ENCODE measurements around the gene ETV7. TPM values are rescaled to one million over a fixed set of nuclear protein-coding genes. Genes with fewer than 3 reads are reported as not detected.

Gene ETV7
- total and polyA plus RNA-seq, 3 experiments from 2014 or later = 0.61 to 2.4 (median 0.78) TPM

GRCh38 chr6:36361071-36361470 lies 26.4 kb downstream of the ETV7 start:
- CTCF ChIA-PET = interaction anchor here (1.0 to 6.7 kb wide), 6 partner anchors 9 to 334 kb away, joined by 3 to 40 read pairs (median 4); partner anchors contain the start of genes BNIP5 and MAPK14
- H3K27me3 Mint-ChIP-seq = peaks cover 2 to 3% of the 10 kb centered on the region in 2 donors
- H3K4me3 Mint-ChIP-seq = no peak overlapping the region
- Histone ChIP-seq H3K36me3 (ENCODE audit: insufficient read depth, low read length) (no peaks in the 10 kb centered on the region), H3K9me3 (ENCODE audit: low read length) (no peaks in the 10 kb centered on the region), H3K4me3 (ENCODE audit: low read length) (no peak overlapping the region), H3K27me3 (ENCODE audit: insufficient read depth, low read length, poor library complexity, severe bottlenecking) (no peaks in the 10 kb centered on the region), H3K27ac (ENCODE audit: low read depth, low read length) (no peak overlapping the region), H3K4me1 (ENCODE audit: insufficient read depth, low read length) (peaks cover 3% of the 10 kb centered on the region)
- H3K27ac Mint-ChIP-seq = no peak overlapping the region
- H3K9me3 Mint-ChIP-seq = no peaks in the 10 kb centered on the region
- POLR2A ChIA-PET = no interaction called here
- no peak for DNase-seq
- H3K36me3 Mint-ChIP-seq = no peaks in the 10 kb centered on the region
- H3K4me1 Mint-ChIP-seq = peaks cover 15 to 29% (median 16%) of the 10 kb centered on the region in 3 donors

GRCh38 chr6:36360241-36361054 lies 27.0 kb downstream of the ETV7 start:
- POLR2A ChIA-PET = no interaction called here

GRCh38 chr6:36358226-36358915 lies 29.1 kb downstream of the ETV7 start:
- peaks cover 3 to 7% of the 10 kb centered on the region in 2 donors for H3K27me3 Mint-ChIP-seq
- H3K4me3 Mint-ChIP-seq = no peak overlapping the region
- peak overlapping the region in 4 of 8 donors; percentile 19 to 83 (median 66) for H3K27ac Mint-ChIP-seq
- no peaks in the 10 kb centered on the region for H3K9me3 Mint-ChIP-seq
- CTCF ChIA-PET = interaction anchor here (1.4 to 6.7 kb wide), 4 partner anchors 13 to 331 kb away, joined by 3 to 40 read pairs (median 12); partner anchors contain the start of gene MAPK14
- H3K36me3 ChIP-seq (ENCODE audit: insufficient read depth, low read length) = no peaks in the 10 kb centered on the region
- POLR2A ChIA-PET = no interaction called here
- peaks cover 0 to 3% (median 2%) of the 10 kb centered on the region in 3 donors for H3K36me3 Mint-ChIP-seq
- H3K4me3 ChIP-seq (ENCODE audit: low read length) = no peak overlapping the region
- H3K27ac ChIP-seq (ENCODE audit: low read depth, low read length) = no peak overlapping the region
- H3K4me1 Mint-ChIP-seq = peaks cover 15 to 29% (median 16%) of the 10 kb centered on the region in 3 donors
- peaks cover 3% of the 10 kb centered on the region for H3K4me1 ChIP-seq (ENCODE audit: insufficient read depth, low read length)
- DNase-seq = no peak
- no peaks in the 10 kb centered on the region for H3K27me3 ChIP-seq (ENCODE audit: insufficient read depth, low read length, poor library complexity, severe bottlenecking)
- no peaks in the 10 kb centered on the region for H3K9me3 ChIP-seq (ENCODE audit: low read length)

More at GRCh38 chr6:36360241-36361054, 27.0 kb downstream of the ETV7 start:
- H3K36me3 Mint-ChIP-seq = no peaks in the 10 kb centered on the region
- H3K27ac Mint-ChIP-seq = peak overlapping the region in 1 of 8 donors; percentile 42
- no peaks in the 10 kb centered on the region for H3K9me3 Mint-ChIP-seq
- no peaks in the 10 kb centered on the region for H3K9me3 ChIP-seq (ENCODE audit: low read length)
- H3K4me3 Mint-ChIP-seq = no peak overlapping the region
- H3K4me1 Mint-ChIP-seq = peaks cover 15 to 29% (median 16%) of the 10 kb centered on the region in 3 donors
- peaks cover 3% of the 10 kb centered on the region for H3K4me1 ChIP-seq (ENCODE audit: insufficient read depth, low read length)
- peak; percentile 48 to 79 (median 58) for DNase-seq
- no peaks in the 10 kb centered on the region for H3K36me3 ChIP-seq (ENCODE audit: insufficient read depth, low read length)
- CTCF ChIA-PET = interaction anchor here (0.7 to 6.7 kb wide), 14 partner anchors 9 to 333 kb away, joined by 3 to 40 read pairs (median 3); partner anchors contain the start of genes BNIP5 and MAPK14
- H3K4me3 ChIP-seq (ENCODE audit: low read length) = no peak overlapping the region
- no peaks in the 10 kb centered on the region for H3K27me3 ChIP-seq (ENCODE audit: insufficient read depth, low read length, poor library complexity, severe bottlenecking)
- H3K27ac ChIP-seq (ENCODE audit: low read depth, low read length) = no peak overlapping the region
- H3K27me3 Mint-ChIP-seq = peaks cover 2 to 3% of the 10 kb centered on the region in 2 donors

GRCh38 chr6:36357872-36358225 lies 29.6 kb downstream of the ETV7 start:
- peak in 1 of 5 donors; percentile 36 for DNase-seq
- ChIA-PET POLR2A (no interaction called here), CTCF (interaction anchor here (1.4 to 6.7 kb wide), 4 partner anchors 12 to 331 kb away, joined by 3 to 40 read pairs (median 12); partner anchors contain the start of gene MAPK14)

GRCh38 chr6:36355819-36356218 lies 31.6 kb downstream of the ETV7 start:
- H3K36me3 ChIP-seq (ENCODE audit: insufficient read depth, low read length) = no peaks in the 10 kb centered on the region
- ChIA-PET POLR2A (no interaction called here), CTCF (interaction anchor here (3.2 kb wide), 1 partner anchor 14 kb away, joined by 16 read pairs; no protein-coding TSS in a partner anchor)
- peaks cover 3 to 7% of the 10 kb centered on the region in 2 donors for H3K27me3 Mint-ChIP-seq
- H3K4me3 Mint-ChIP-seq = no peak overlapping the region
- no peak for DNase-seq
- H3K9me3 ChIP-seq (ENCODE audit: low read length) = no peaks in the 10 kb centered on the region
- peaks cover 0 to 3% (median 2%) of the 10 kb centered on the region in 3 donors for H3K36me3 Mint-ChIP-seq
- peaks cover 0 to 3% (median 0%) of the 10 kb centered on the region in 5 donors for H3K9me3 Mint-ChIP-seq
- no peaks in the 10 kb centered on the region for H3K27me3 ChIP-seq (ENCODE audit: insufficient read depth, low read length, poor library complexity, severe bottlenecking)
- no peak overlapping the region for H3K4me3 ChIP-seq (ENCODE audit: low read length)
- H3K4me1 ChIP-seq (ENCODE audit: insufficient read depth, low read length) = peaks cover 3% of the 10 kb centered on the region
- H3K4me1 Mint-ChIP-seq = peaks cover 15 to 27% (median 15%) of the 10 kb centered on the region in 3 donors
- no peak overlapping the region for H3K27ac ChIP-seq (ENCODE audit: low read depth, low read length)
- no peak overlapping the region for H3K27ac Mint-ChIP-seq

More at GRCh38 chr6:36357872-36358225, 29.6 kb downstream of the ETV7 start:
- H3K27ac ChIP-seq (ENCODE audit: low read depth, low read length) = no peak overlapping the region
- H3K4me1 ChIP-seq (ENCODE audit: insufficient read depth, low read length) = peaks cover 3% of the 10 kb centered on the region
- no peak overlapping the region for H3K4me3 ChIP-seq (ENCODE audit: low read length)
- Mint-ChIP-seq H3K27me3 (peaks cover 3 to 7% of the 10 kb centered on the region in 2 donors), H3K27ac (peak overlapping the region in 4 of 8 donors; percentile 19 to 83 (median 66)), H3K9me3 (peaks cover 0 to 2% (median 0%) of the 10 kb centered on the region in 5 donors), H3K36me3 (peaks cover 0 to 3% (median 2%) of the 10 kb centered on the region in 3 donors), H3K4me3 (no peak overlapping the region), H3K4me1 (peaks cover 15 to 29% (median 16%) of the 10 kb centered on the region in 3 donors)
- H3K36me3 ChIP-seq (ENCODE audit: insufficient read depth, low read length) = no peaks in the 10 kb centered on the region
- no peaks in the 10 kb centered on the region for H3K9me3 ChIP-seq (ENCODE audit: low read length)
- no peaks in the 10 kb centered on the region for H3K27me3 ChIP-seq (ENCODE audit: insufficient read depth, low read length, poor library complexity, severe bottlenecking)

- Mint-ChIP-seq H3K9me3 (peaks cover 0 to 3% (median 0%) of the 10 kb centered on the region in 5 donors), H3K27ac (no peak overlapping the region), H3K27me3 (peaks cover 3 to 5% of the 10 kb centered on the region in 2 donors), H3K4me1 (peaks cover 7 to 15% (median 8%) of the 10 kb centered on the region in 3 donors), H3K4me3 (no peak overlapping the region), H3K36me3 (peaks cover 0 to 3% (median 2%) of the 10 kb centered on the region in 3 donors)
- Histone ChIP-seq H3K27ac (ENCODE audit: low read depth, low read length) (no peak overlapping the region), H3K27me3 (ENCODE audit: insufficient read depth, low read length, poor library complexity, severe bottlenecking) (no peaks in the 10 kb centered on the region), H3K4me3 (ENCODE audit: low read length) (no peak overlapping the region), H3K4me1 (ENCODE audit: insufficient read depth, low read length) (no peaks in the 10 kb centered on the region), H3K36me3 (ENCODE audit: insufficient read depth, low read length) (no peaks in the 10 kb centered on the region), H3K9me3 (ENCODE audit: low read length) (no peaks in the 10 kb centered on the region)
- ChIA-PET POLR2A (no interaction called here), CTCF (interaction anchor here (3.2 to 3.9 kb wide), 2 partner anchors 11 to 12 kb away, joined by 16 to 26 read pairs; no protein-coding TSS in a partner anchor)
- no peak for DNase-seq
These were observed 34.0 kb downstream of the ETV7 start for GRCh38 chr6:36353411-36353915.

- no peak for DNase-seq
- POLR2A ChIA-PET = no interaction called here
- peaks cover 0 to 3% (median 0%) of the 10 kb centered on the region in 5 donors for H3K9me3 Mint-ChIP-seq
- H3K9me3 ChIP-seq (ENCODE audit: low read length) = no peaks in the 10 kb centered on the region
- no peaks in the 10 kb centered on the region for H3K27me3 ChIP-seq (ENCODE audit: insufficient read depth, low read length, poor library complexity, severe bottlenecking)
- CTCF ChIA-PET = interaction anchor here (3.9 kb wide), 1 partner anchor 11 kb away, joined by 26 read pairs; no protein-coding TSS in a partner anchor
- peaks cover 0 to 3% (median 2%) of the 10 kb centered on the region in 3 donors for H3K36me3 Mint-ChIP-seq
- H3K4me3 Mint-ChIP-seq = no peak overlapping the region
- H3K27ac ChIP-seq (ENCODE audit: low read depth, low read length) = no peak overlapping the region
- no peaks in the 10 kb centered on the region for H3K36me3 ChIP-seq (ENCODE audit: insufficient read depth, low read length)
- no peak overlapping the region for H3K4me3 ChIP-seq (ENCODE audit: low read length)
- peaks cover 3 to 5% of the 10 kb centered on the region in 2 donors for H3K27me3 Mint-ChIP-seq
- no peak overlapping the region for H3K27ac Mint-ChIP-seq
- H3K4me1 Mint-ChIP-seq = peaks cover 0 to 6% (median 3%) of the 10 kb centered on the region in 3 donors
- H3K4me1 ChIP-seq (ENCODE audit: insufficient read depth, low read length) = no peaks in the 10 kb centered on the region
These were observed 34.9 kb downstream of the ETV7 start for GRCh38 chr6:36352477-36353157.
